Testis (tissue), 3 donors: ENCODE measurements around the gene FXYD7. TPM values are rescaled to one million over a fixed set of nuclear protein-coding genes. Genes with fewer than 3 reads are reported as not detected.

Experiments used
- DNase-seq: peaks from one replicate; pipeline ENCODE4 v3.0.0-alpha.2; 2019
- H3K27ac ChIP-seq, 2 donors: fragments of 200-600 bp; sonication (generic); one replicate each; pipeline ENCODE4 v1.5.1; 2019
- H3K27me3 ChIP-seq: fragments of 200-600 bp; sonication (generic); one replicate; pipeline ENCODE4 v1.5.1; 2019
- H3K36me3 ChIP-seq: fragments of 200-600 bp; sonication (generic); one replicate; pipeline ENCODE4 v1.5.1; 2017; ENCODE audit warnings: low read depth; ENCODE audit errors: missing control alignments
- H3K4me1 ChIP-seq: fragments of 200-600 bp; sonication (generic); one replicate; pipeline ENCODE4 v1.5.1; 2019
- H3K4me3 ChIP-seq, 2 donors: fragments of 200-600 bp; sonication (generic); one replicate each; pipeline ENCODE4 v1.5.1; 2017 to 2019
- H3K9me3 ChIP-seq: fragments of 200-600 bp; sonication (generic); one replicate; pipeline ENCODE4 v1.5.1; 2017
- POLR2A ChIP-seq: fragments of 450-650 bp; IDR thresholded peaks from one replicate; pipeline ENCODE4 v1.6.1; 2017; ENCODE audit warnings: antibody characterized with exemption, mild to moderate bottlenecking, moderate library complexity
- WGBS, 2 donors: methylation state at CpG; one replicate each; pipeline ENCODE4 v1.1.5; 2018; 5-methylcytosine and 5-hydroxymethylcytosine counted together
- intact Hi-C: fragments of 100-400 bp; cut with DNase I; formaldehyde crosslinking; loops from one replicate; pipeline ENCODE4 v1.15.1; 2023; ENCODE audit warnings: low total_unique reads
- polyA plus RNA-seq: library from polyadenylated mRNA; stranded (reverse); fragments of 350-450 nt; fragmentation: Illumina TruSeq; extraction: RNeasy Lipid Tissue Mini Kit (QIAGEN cat#74804); gene quantifications from one replicate; pipeline ENCODE4 v1.2.3, GENCODE V29; 2014; ENCODE audit warnings: low read depth, low replicate concordance; ENCODE audit not compliant: insufficient read depth
- total RNA-seq, 2 donors: library from RNA; depleted of rRNA; stranded (reverse); fragments of >200 nt; gene quantifications; one replicate each; pipeline ENCODE4 v1.2.3, GENCODE V29; 2016
- TF ChIP-seq, protein P1 (sequence below), 3 experiments: fragments of 450-650 bp in 2 of 3; fragments of 200-600 bp in 1 of 3; sonication (generic) in 1 of 3; IDR thresholded peaks; one replicate each; pipeline ENCODE4 v1.5.1; 2016 to 2019; ENCODE audit warnings: antibody characterized with exemption in 3 of 3, mild to moderate bottlenecking in 2 of 3, moderate library complexity in 1 of 3

FXYD7 gene
- total and polyA plus RNA-seq, 3 donors from 2014 or later: 1.2 to 2.1 TPM; not detected in 1

DNA sequence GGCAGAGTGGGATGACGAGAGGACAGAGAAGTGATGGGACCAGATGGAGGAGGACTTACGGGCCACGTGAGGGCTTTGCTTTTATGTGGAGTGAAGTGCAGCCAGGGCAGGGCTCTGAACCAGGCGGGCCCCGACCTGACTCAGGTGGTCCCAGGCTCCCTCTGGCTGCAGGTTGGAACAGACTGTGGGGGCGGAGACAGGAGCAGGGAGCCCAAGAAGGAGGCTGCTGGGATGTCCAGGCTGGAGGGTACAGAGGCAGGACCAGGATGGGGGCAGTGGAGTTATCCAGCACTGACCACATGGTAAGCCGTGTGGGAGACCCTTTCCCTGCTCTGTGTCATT lies 13.6 kb downstream of the FXYD7 start:
- TF ChIP-seq POLR2A: no peak
- TF ChIP-seq, protein P1, sequence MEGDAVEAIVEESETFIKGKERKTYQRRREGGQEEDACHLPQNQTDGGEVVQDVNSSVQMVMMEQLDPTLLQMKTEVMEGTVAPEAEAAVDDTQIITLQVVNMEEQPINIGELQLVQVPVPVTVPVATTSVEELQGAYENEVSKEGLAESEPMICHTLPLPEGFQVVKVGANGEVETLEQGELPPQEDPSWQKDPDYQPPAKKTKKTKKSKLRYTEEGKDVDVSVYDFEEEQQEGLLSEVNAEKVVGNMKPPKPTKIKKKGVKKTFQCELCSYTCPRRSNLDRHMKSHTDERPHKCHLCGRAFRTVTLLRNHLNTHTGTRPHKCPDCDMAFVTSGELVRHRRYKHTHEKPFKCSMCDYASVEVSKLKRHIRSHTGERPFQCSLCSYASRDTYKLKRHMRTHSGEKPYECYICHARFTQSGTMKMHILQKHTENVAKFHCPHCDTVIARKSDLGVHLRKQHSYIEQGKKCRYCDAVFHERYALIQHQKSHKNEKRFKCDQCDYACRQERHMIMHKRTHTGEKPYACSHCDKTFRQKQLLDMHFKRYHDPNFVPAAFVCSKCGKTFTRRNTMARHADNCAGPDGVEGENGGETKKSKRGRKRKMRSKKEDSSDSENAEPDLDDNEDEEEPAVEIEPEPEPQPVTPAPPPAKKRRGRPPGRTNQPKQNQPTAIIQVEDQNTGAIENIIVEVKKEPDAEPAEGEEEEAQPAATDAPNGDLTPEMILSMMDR (IDR thresholded peaks at IDR 0.05): no peak
- Histone ChIP-seq H3K27me3 (no peaks in the 10 kb centered on the region), H3K4me3 (no peak overlapping the region), H3K36me3 (no peaks in the 10 kb centered on the region), H3K4me1 (peaks cover 9% of the 10 kb centered on the region), H3K27ac (no peak overlapping the region), H3K9me3 (no peaks in the 10 kb centered on the region)
- intact Hi-C loops: no loop called here
- no peak for DNase-seq
- WGBS, 2 donors: 76 to 80% methylated on average over 7 of the region's 7 CpGs

DNA sequence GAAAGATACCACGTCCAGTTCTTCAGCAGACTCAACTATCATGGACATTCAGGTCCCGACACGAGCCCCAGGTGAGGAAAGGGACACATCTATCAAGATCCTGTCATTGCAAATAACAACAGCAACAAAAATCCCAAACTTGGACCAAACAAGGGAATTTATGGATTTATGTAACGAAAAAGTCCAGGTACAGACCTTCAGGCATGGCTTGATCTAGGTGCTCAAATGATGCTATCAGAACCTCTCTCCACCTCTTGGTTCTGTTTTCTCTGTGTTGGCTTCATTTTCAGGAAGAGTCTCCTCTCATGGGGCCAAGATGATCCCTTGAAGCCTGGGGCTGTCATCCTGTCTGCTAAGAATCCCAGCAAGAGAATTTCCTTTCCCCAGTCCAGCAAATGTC lies 14.4 kb downstream of the FXYD7 start:
- Histone ChIP-seq H3K36me3 (no peaks in the 10 kb centered on the region), H3K9me3 (no peaks in the 10 kb centered on the region), H3K27ac (no peak overlapping the region), H3K27me3 (no peaks in the 10 kb centered on the region), H3K4me1 (peaks cover 9% of the 10 kb centered on the region), H3K4me3 (no peak overlapping the region)
- DNase-seq: no peak
- 94% methylated on average over 4 of the region's 4 CpGs for WGBS, 2 donors
- no peak for TF ChIP-seq POLR2A
- TF ChIP-seq, protein P1 (IDR thresholded peaks at IDR 0.05): no peak
- intact Hi-C loops: no loop called here

DNA sequence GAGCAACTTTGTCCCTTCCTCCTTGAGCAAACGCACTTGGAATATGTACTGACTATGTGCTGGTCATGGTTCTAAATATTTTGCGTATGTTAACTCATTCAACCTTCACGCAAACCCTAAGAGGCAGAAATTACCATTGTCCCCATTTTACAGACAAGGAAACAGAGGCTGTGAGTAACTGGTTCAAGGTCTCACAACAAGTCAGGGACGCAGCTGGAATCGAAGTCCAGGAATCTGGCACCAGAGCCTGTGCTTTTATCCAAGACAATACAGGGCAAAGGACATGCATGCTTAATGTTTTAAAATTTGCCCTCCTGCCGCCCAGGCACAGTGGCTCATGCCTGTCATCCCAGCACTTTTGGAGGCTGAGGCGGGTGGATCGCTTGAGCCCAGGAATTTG lies 16.6 kb downstream of the FXYD7 start:
- DNase-seq: no peak
- Histone ChIP-seq H3K9me3 (no peaks in the 10 kb centered on the region), H3K4me1 (peaks cover 5% of the 10 kb centered on the region), H3K27ac (no peak overlapping the region), H3K36me3 (no peaks in the 10 kb centered on the region), H3K27me3 (no peaks in the 10 kb centered on the region), H3K4me3 (no peak overlapping the region)
- intact Hi-C loops: no loop called here
- WGBS, 2 donors: 89 to 90% methylated on average over 8 of the region's 8 CpGs
- TF ChIP-seq, protein P1 (IDR thresholded peaks at IDR 0.05): no peak
- TF ChIP-seq POLR2A: no peak

DNA sequence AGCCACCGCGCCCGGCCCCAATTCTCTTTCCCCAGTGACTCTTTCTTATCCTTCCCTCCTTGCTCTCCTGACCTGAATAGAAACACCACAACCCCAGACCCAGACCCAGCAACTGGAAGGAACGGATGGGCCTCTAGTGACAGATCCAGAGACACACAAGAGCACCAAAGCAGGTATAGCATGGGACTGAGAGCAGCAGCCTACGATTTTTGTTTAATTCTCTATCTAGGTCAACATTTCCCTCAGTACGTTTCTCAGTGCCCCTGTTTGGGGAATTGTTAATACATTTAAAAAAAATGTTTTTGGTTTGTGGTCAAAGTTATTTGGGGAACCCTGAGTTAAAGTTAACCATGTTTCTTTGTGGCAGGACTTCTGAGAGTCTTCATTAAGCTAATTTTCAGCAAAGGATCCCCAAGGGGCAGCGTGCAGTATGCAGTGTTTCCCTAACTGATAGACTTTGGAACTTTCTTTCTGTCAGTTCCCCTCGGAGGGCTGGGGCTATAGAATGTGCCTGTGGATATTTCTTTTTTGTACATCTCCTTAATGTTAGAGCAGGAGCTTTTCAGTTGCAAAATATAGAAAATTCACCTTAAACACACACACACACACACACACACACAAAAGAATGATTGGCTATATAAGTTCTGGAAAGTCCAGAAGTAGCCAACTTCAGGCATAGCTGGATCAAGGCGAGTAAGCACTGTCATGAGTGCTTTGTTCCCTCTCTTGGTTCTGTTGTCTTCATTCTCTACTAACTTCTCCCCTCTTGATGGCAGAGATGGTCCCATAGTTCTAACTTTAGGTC lies 17.8 kb downstream of the FXYD7 start:
- no peaks in the 10 kb centered on the region for H3K4me1 ChIP-seq
- TF ChIP-seq, protein P1 (IDR thresholded peaks at IDR 0.05): no peak
- no peak for TF ChIP-seq POLR2A
- no peak for DNase-seq
- 82 to 91% methylated on average over 9 of the region's 9 CpGs for WGBS, 2 donors
- H3K9me3 ChIP-seq: no peaks in the 10 kb centered on the region
- no peaks in the 10 kb centered on the region for H3K36me3 ChIP-seq
- H3K27me3 ChIP-seq: no peaks in the 10 kb centered on the region
- H3K4me3 ChIP-seq: no peak overlapping the region
- no peak overlapping the region for H3K27ac ChIP-seq
- intact Hi-C loops: no loop called here

DNA sequence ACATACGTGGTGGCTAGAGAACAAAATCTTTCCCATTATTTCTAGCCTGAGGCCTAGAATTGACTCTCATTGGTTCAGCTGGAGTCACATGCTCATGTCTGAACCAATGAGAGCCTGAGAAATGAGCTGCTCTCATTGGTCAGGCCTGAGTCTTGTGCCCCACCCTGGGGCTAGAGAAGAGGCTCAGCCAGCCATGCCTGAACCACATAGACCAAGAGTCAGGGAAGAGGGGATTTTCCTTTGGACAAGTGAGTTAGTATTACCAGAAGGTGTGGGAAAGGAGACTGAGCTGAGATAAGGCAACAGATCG lies 18.3 kb downstream of the FXYD7 start:
- WGBS, 2 donors: 66 to 76% methylated on average over 2 of the region's 2 CpGs
- no peak for DNase-seq
- TF ChIP-seq, protein P1 (IDR thresholded peaks at IDR 0.05): no peak
- TF ChIP-seq POLR2A: no peak
- H3K9me3 ChIP-seq: no peaks in the 10 kb centered on the region
- no peaks in the 10 kb centered on the region for H3K36me3 ChIP-seq
- no peaks in the 10 kb centered on the region for H3K4me1 ChIP-seq
- intact Hi-C loops: no loop called here
- no peak overlapping the region for H3K4me3 ChIP-seq
- H3K27me3 ChIP-seq: no peaks in the 10 kb centered on the region
- no peak overlapping the region for H3K27ac ChIP-seq
